K562 (cell line): ENCODE data around the gene JMJD1C. TPM values are rescaled to one million over a fixed set of nuclear protein-coding genes. Genes with fewer than 3 reads are reported as not detected.

Experiments
- ATAC-seq: fragments of 200-7000 bp; cut with Tn5 transposase; 3 replicates; pipeline ENCODE4 v1.9.1; 2020; ENCODE audit warnings: moderate library complexity
- BruUV-seq: library from RNA; stranded (reverse); fragments of 400-500 nt; replicated peaks from 2 replicates; lab custom pipeline; 2021; lab: Mats Ljungman, UMichigan
- CTCF ChIA-PET: fragments of 300-600 bp; formaldehyde crosslinking; extraction: SDS; loops from one replicate; lab custom pipeline; 2021; ENCODE audit warnings: low intra/inter-chr PET ratio; lab: Yijun Ruan, JAX
- POLR2A ChIA-PET: fragments of 300-600, 350-650 bp; sonication (Branson Sonifier 250); formaldehyde crosslinking; extraction: SDS; loops from one replicate; lab custom pipeline; 2021; ENCODE audit warnings: antibody characterized with exemption, inconsistent platforms; lab: Yijun Ruan, JAX
- DNase-seq, 4 experiments: peaks; one replicate each; pipeline versions ENCODE4 v3.0.0 to v3.0.0-alpha.2; 2011 to 2018; ENCODE audit warnings: low spot score in 3 of 4, mixed read lengths in 3 of 4; ENCODE audit errors: extremely low read depth in 1 of 4
- FAIRE-seq: peaks from 2 replicates; lab custom pipeline; 2011; peaks lifted over from hg19 to GRCh38; lab: Jason Lieb, UNC
- H2AFZ ChIP-seq: 2 replicates; pipeline ENCODE4 v1.6.0; 2011; ENCODE audit warnings: low read depth, low read length, control low read depth, inconsistent platforms
- H3K27ac ChIP-seq: fragments of 200-600 bp; 3 replicates; pipeline ENCODE4 v1.8.0; 2011; ENCODE audit warnings: low read depth, mild to moderate bottlenecking, control low read depth, inconsistent platforms, low read length, moderate library complexity, mixed read lengths; ENCODE audit errors: extremely low read depth
- H3K27me3 ChIP-seq, 2 experiments: fragments of 300-600 bp in 1 of 2; 2 replicates in 1 of 2; 3 replicates in 1 of 2; pipeline versions ENCODE4 v1.6.0 to v1.8.0; 2011; ENCODE audit warnings: inconsistent platforms in 2 of 2, low read length in 2 of 2, mild to moderate bottlenecking in 1 of 2, mixed read lengths in 1 of 2, moderate library complexity in 1 of 2; ENCODE audit not compliant: control insufficient read depth in 2 of 2, insufficient read depth in 2 of 2
- H3K36me3 ChIP-seq: fragments of 300-600 bp; 3 replicates; pipeline ENCODE4 v1.8.0; 2011; ENCODE audit warnings: mild to moderate bottlenecking, low read length, inconsistent platforms; ENCODE audit not compliant: control insufficient read depth, insufficient read depth
- H3K4me1 ChIP-seq, 2 experiments: fragments of 200-600 bp in 1 of 2; replicated peaks in 1 of 2; 2 replicates in 1 of 2; 3 replicates in 1 of 2; pipeline versions ENCODE4 v1.5.1 to v1.8.0; 2011; ENCODE audit warnings: inconsistent platforms in 2 of 2, low read length in 2 of 2, mild to moderate bottlenecking in 1 of 2, mixed read lengths in 1 of 2, moderate library complexity in 1 of 2; ENCODE audit not compliant: control insufficient read depth in 2 of 2, insufficient read depth in 2 of 2
- H3K4me2 ChIP-seq: 2 replicates; pipeline ENCODE4 v1.6.1; 2011; ENCODE audit warnings: low read length, control low read depth, inconsistent platforms, mixed read lengths; ENCODE audit not compliant: insufficient read depth
- H3K4me3 ChIP-seq: fragments of 200-600 bp; sonication (generic), shearing (Covaris generic); 2 replicates; pipeline ENCODE4 v1.5.1; 2016; ENCODE audit warnings: control low read depth, inconsistent platforms
- H3K79me2 ChIP-seq: fragments of 200-600 bp; 3 replicates; pipeline ENCODE4 v1.8.0; 2011; ENCODE audit warnings: low read length, inconsistent platforms; ENCODE audit not compliant: control insufficient read depth, insufficient read depth
- H3K9ac ChIP-seq, 2 experiments: 2 replicates each; pipeline versions ENCODE4 v1.6.0 to v1.6.1; 2011; ENCODE audit warnings: low read depth in 2 of 2, low read length in 2 of 2, control low read depth in 1 of 2, inconsistent platforms in 1 of 2, mild to moderate bottlenecking in 1 of 2, mixed read lengths in 1 of 2; ENCODE audit not compliant: insufficient read depth in 1 of 2
- H3K9me1 ChIP-seq: one replicate; pipeline ENCODE4 v1.6.0; 2011; ENCODE audit warnings: inconsistent platforms, mild to moderate bottlenecking, low read length, moderate library complexity; ENCODE audit not compliant: control insufficient read depth, insufficient read depth
- H3K9me3 ChIP-seq: replicated peaks from 2 replicates; pipeline ENCODE4 v1.5.1; 2011; ENCODE audit warnings: low read depth, low read length, inconsistent platforms; ENCODE audit not compliant: control insufficient read depth, insufficient read depth
- H4K20me1 ChIP-seq: replicated peaks from 2 replicates; pipeline ENCODE4 v1.6.1; 2011; ENCODE audit warnings: low read length, inconsistent platforms, mixed read lengths; ENCODE audit not compliant: control insufficient read depth, insufficient read depth
- COPS2 ChIP-seq: fragments of 450-650 bp; conservative IDR thresholded peaks from 2 replicates; pipeline ENCODE4 v1.6.1; 2016; ENCODE audit warnings: mild to moderate bottlenecking, moderate library complexity
- EP300 ChIP-seq: IDR thresholded peaks from 2 replicates; pipeline ENCODE4 v1.6.1; 2012; ENCODE audit warnings: low read length, improper control_type of control experiment
- RBM22 ChIP-seq: fragments of 200-400 bp; formaldehyde crosslinking; IDR thresholded peaks from 2 replicates; pipeline ENCODE4 v1.6.1; 2018; ENCODE audit warnings: low read length, low read depth; ENCODE audit not compliant: poor library complexity, severe bottlenecking
- SMAD2 ChIP-seq: fragments of 150-350 bp; IDR thresholded peaks from 2 replicates; pipeline ENCODE4 v1.6.1; 2014; ENCODE audit warnings: low read depth, mild to moderate bottlenecking, low read length
- SMARCA4 ChIP-seq: fragments of 450-650 bp; IDR thresholded peaks from 2 replicates; pipeline ENCODE4 v1.6.1; 2016
- SRF ChIP-seq, 2 experiments: fragments of 250-450, 450-650 bp in 1 of 2; sonication (Bioruptor Pico) in 1 of 2; sonication (generic) in 1 of 2; formaldehyde crosslinking; IDR thresholded peaks; 2 replicates each; pipeline versions ENCODE4 v1.5.0 to v1.5.1; 2020 to 2022; ENCODE audit warnings: mild to moderate bottlenecking in 1 of 2, missing genetic modification reagents in 1 of 2
- STAT5A ChIP-seq: IDR thresholded peaks from 2 replicates; pipeline ENCODE4 v1.6.1; 2012; ENCODE audit warnings: low read length, inconsistent platforms, borderline replicate concordance
- WGBS: fragments of 100-300 bp; shearing (Covaris generic); methylation state at CpG from one replicate; pipeline ENCODE4 v1.1.6; 2016; ENCODE audit warnings: low coverage, mixed read lengths; ENCODE audit not compliant: insufficient coverage; ENCODE audit errors: missing lambda C conversion rate; 5-methylcytosine and 5-hydroxymethylcytosine counted together
- in situ Hi-C: fragments of 300-500 bp; cut with MboI; formaldehyde crosslinking; loops from 4 replicates; pipeline ENCODE4 v1.15.0; 2018; ENCODE audit warnings: inconsistent platforms, mixed read lengths
- intact Hi-C: fragments of 100-400 bp; cut with micrococcal nuclease; formaldehyde crosslinking; loops from 2 replicates; pipeline ENCODE4 v1.14.2; 2022
- polyA plus RNA-seq, 8 experiments: library from polyadenylated mRNA; depleted of rRNA in 4 of 8; stranded (reverse) in 5 of 8; unstranded in 3 of 8; fragments of >200 nt; fragmentation: Nextera tagmentation in 2 of 8; fragmentation: Illumina TruSeq in 1 of 8; extraction: Ambion mirVana in 2 of 8; extraction: Trizol in 1 of 8; gene quantifications; 2 replicates each; pipeline versions ENCODE4 v1.2.1 to v1.2.3, GENCODE V29; 2011 to 2014; ENCODE audit warnings: inconsistent platforms in 1 of 8, missing spikeins in 1 of 8
- total RNA-seq, 7 experiments: library from RNA; depleted of rRNA in 6 of 7; stranded (reverse); fragments of >200 nt in 6 of 7; fragmentation: Illumina TruSeq in 2 of 7; extraction: Trizol in 2 of 7; gene quantifications; 2 replicates each; pipeline versions ENCODE4 v1.2.1 to v1.2.3, GENCODE V29; 2011 to 2021; ENCODE audit warnings: low replicate concordance in 1 of 7
- TF ChIP-seq, protein P1 (sequence below), 3 experiments: fragments of 200-800 bp in 1 of 3; fragments of 250-450 bp in 1 of 3; fragments of 450-650 bp in 1 of 3; sonication (Bioruptor Pico) in 1 of 3; sonication (Bioruptor generic) in 1 of 3; formaldehyde crosslinking in 1 of 3; IDR thresholded peaks; 2 replicates each; pipeline versions ENCODE4 v1.6.1 to v1.8.0; 2016 to 2022; ENCODE audit warnings: mild to moderate bottlenecking in 2 of 3, missing genetic modification characterization in 2 of 3, missing compliant biosample characterization in 1 of 3, moderate library complexity in 1 of 3
- TF ChIP-seq, protein P2 (sequence below): sonication (generic); formaldehyde crosslinking; IDR thresholded peaks from 2 replicates; pipeline ENCODE4 v1.5.0; 2020; ENCODE audit warnings: missing genetic modification reagents
- TF ChIP-seq, protein P3 (sequence below): fragments of 250-450 bp; sonication (Bioruptor Pico); IDR thresholded peaks from 2 replicates; pipeline ENCODE4 v1.8.0; 2022; ENCODE audit warnings: moderate library complexity, mild to moderate bottlenecking, inconsistent platforms
- TF ChIP-seq, protein P4 (sequence below): IDR thresholded peaks from 2 replicates; pipeline ENCODE4 v1.6.1; 2012; ENCODE audit warnings: low read depth, low read length, improper control_type of control experiment, borderline replicate concordance
- TF ChIP-seq, protein P5 (sequence below): sonication (generic); formaldehyde crosslinking; IDR thresholded peaks from 2 replicates; pipeline ENCODE4 v1.8.0; 2022; ENCODE audit warnings: mild to moderate bottlenecking, low read depth, missing genetic modification reagents
- TF ChIP-seq, protein P6 (sequence below): sonication (generic); formaldehyde crosslinking; IDR thresholded peaks from 2 replicates; pipeline ENCODE4 v1.8.1; 2023; ENCODE audit warnings: mild to moderate bottlenecking, missing genetic modification reagents, moderate library complexity

JMJD1C gene
- total and polyA plus RNA-seq, 9 of the 15 experiments (the other 6 are each of a cell fraction or from before 2014, with no cell fraction given) = 25.3 to 68.0 (median 47.2) TPM

DNA sequence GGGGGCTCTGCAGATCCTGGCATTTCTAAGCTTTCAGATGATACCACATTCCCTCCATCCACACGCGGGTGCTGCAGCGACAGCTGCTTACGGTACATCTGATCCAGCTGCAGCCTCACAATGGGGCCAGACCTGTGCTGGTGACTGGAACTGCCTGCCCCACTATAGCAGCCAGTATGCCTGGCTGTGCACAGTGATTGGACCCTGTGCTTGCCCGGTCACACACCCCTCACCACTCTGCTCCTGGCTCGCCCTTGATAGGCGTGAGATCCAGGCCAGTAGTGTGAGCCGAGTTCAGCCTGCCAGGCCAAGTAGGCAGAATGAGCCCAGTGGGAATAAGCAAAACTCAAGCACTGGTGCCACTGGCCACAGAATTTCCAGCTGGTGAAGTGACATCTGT is 167.8 kb downstream of the JMJD1C start:
- Histone ChIP-seq H3K4me2 (no peak overlapping the region), H3K4me1 (peaks cover 4 to 7% of the 10 kb centered on the region in 2 experiments; a peak in 4 of 5 replicates), H3K4me3 (no peak overlapping the region), H2AFZ (no peak overlapping the region), H3K9me3 (no peaks in the 10 kb centered on the region), H4K20me1 (no peaks in the 10 kb centered on the region), H3K9ac (peak overlapping the region in 1 of 2 experiments; percentile 37; a peak in 1 of 4 replicates), H3K9me1 (no peaks in the 10 kb centered on the region), H3K36me3 (no peaks in the 10 kb centered on the region), H3K27me3 (no peaks in the 10 kb centered on the region), H3K27ac (no peak overlapping the region), H3K79me2 (peaks cover 31% of the 10 kb centered on the region)
- POLR2A ChIA-PET = no interaction called here
- no TSS peak for BruUV-seq
- FAIRE-seq (no peak), ATAC-seq (no peak), DNase-seq (no peak)
- WGBS = 94% methylated on average over 8 of the region's 8 CpGs
- in situ Hi-C loops (no loop called here), intact Hi-C loops (no loop called here)
- CTCF ChIA-PET = no interaction called here
- no peak for TF ChIP-seq SMAD2
- TF ChIP-seq, protein P1, sequence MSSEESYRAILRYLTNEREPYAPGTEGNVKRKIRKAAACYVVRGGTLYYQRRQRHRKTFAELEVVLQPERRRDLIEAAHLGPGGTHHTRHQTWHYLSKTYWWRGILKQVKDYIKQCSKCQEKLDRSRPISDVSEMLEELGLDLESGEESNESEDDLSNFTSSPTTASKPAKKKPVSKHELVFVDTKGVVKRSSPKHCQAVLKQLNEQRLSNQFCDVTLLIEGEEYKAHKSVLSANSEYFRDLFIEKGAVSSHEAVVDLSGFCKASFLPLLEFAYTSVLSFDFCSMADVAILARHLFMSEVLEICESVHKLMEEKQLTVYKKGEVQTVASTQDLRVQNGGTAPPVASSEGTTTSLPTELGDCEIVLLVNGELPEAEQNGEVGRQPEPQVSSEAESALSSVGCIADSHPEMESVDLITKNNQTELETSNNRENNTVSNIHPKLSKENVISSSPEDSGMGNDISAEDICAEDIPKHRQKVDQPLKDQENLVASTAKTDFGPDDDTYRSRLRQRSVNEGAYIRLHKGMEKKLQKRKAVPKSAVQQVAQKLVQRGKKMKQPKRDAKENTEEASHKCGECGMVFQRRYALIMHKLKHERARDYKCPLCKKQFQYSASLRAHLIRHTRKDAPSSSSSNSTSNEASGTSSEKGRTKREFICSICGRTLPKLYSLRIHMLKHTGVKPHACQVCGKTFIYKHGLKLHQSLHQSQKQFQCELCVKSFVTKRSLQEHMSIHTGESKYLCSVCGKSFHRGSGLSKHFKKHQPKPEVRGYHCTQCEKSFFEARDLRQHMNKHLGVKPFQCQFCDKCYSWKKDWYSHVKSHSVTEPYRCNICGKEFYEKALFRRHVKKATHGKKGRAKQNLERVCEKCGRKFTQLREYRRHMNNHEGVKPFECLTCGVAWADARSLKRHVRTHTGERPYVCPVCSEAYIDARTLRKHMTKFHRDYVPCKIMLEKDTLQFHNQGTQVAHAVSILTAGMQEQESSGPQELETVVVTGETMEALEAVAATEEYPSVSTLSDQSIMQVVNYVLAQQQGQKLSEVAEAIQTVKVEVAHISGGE (CRISPR knock-in tag; IDR thresholded peaks at IDR 0.05) = no peak
- TF ChIP-seq, protein P2, sequence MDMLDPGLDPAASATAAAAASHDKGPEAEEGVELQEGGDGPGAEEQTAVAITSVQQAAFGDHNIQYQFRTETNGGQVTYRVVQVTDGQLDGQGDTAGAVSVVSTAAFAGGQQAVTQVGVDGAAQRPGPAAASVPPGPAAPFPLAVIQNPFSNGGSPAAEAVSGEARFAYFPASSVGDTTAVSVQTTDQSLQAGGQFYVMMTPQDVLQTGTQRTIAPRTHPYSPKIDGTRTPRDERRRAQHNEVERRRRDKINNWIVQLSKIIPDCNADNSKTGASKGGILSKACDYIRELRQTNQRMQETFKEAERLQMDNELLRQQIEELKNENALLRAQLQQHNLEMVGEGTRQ (CRISPR knock-in tag) = no peak
- TF ChIP-seq, protein P3, sequence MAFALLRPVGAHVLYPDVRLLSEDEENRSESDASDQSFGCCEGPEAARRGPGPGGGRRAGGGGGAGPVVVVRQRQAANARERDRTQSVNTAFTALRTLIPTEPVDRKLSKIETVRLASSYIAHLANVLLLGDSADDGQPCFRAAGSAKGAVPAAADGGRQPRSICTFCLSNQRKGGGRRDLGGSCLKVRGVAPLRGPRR (CRISPR knock-in tag) = no peak
- TF ChIP-seq, protein P4, sequence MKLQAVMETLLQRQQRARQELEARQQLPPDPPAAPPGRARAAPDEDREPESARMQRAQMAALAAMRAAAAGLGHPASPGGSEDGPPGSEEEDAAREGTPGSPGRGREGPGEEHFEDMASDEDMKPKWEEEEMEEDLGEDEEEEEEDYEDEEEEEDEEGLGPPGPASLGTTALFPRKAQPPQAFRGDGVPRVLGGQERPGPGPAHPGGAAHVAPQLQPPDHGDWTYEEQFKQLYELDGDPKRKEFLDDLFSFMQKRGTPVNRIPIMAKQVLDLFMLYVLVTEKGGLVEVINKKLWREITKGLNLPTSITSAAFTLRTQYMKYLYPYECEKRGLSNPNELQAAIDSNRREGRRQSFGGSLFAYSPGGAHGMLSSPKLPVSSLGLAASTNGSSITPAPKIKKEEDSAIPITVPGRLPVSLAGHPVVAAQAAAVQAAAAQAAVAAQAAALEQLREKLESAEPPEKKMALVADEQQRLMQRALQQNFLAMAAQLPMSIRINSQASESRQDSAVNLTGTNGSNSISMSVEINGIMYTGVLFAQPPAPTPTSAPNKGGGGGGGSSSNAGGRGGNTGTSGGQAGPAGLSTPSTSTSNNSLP = no peak
- TF ChIP-seq RBM22 = no peak
- TF ChIP-seq SMARCA4 = no peak
- no peak for TF ChIP-seq EP300
- TF ChIP-seq, protein P5, sequence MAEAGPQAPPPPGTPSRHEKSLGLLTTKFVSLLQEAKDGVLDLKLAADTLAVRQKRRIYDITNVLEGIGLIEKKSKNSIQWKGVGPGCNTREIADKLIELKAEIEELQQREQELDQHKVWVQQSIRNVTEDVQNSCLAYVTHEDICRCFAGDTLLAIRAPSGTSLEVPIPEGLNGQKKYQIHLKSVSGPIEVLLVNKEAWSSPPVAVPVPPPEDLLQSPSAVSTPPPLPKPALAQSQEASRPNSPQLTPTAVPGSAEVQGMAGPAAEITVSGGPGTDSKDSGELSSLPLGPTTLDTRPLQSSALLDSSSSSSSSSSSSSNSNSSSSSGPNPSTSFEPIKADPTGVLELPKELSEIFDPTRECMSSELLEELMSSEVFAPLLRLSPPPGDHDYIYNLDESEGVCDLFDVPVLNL = no peak
- no peak for TF ChIP-seq SRF (CRISPR knock-in tag; IDR thresholded peaks at IDR 0.05)
- TF ChIP-seq STAT5A = no peak
- no peak for TF ChIP-seq COPS2
- TF ChIP-seq, protein P6, sequence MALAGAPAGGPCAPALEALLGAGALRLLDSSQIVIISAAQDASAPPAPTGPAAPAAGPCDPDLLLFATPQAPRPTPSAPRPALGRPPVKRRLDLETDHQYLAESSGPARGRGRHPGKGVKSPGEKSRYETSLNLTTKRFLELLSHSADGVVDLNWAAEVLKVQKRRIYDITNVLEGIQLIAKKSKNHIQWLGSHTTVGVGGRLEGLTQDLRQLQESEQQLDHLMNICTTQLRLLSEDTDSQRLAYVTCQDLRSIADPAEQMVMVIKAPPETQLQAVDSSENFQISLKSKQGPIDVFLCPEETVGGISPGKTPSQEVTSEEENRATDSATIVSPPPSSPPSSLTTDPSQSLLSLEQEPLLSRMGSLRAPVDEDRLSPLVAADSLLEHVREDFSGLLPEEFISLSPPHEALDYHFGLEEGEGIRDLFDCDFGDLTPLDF (CRISPR knock-in tag) = no peak
